HUES48 (cell line): ENCODE measurements around the gene TAOK3.
"Not testable (repeated sequence)": the region's sequence is repeated elsewhere in the genome, so short reads cannot be mapped to it uniquely, and the experiment has no call there.

ENCODE experiments used
- H3K27ac ChIP-seq: one replicate; pipeline ENCODE4 v1.7.0; 2013; ENCODE audit warnings: low read depth, low read length, inconsistent platforms
- H3K27me3 ChIP-seq: 2 replicates; pipeline ENCODE4 v1.6.1; 2013; ENCODE audit warnings: mild to moderate bottlenecking, low read length; ENCODE audit not compliant: control insufficient read depth, insufficient read depth
- H3K36me3 ChIP-seq: 2 replicates; pipeline ENCODE4 v1.6.1; 2013; ENCODE audit warnings: low read length; ENCODE audit not compliant: control insufficient read depth, insufficient read depth
- H3K4me1 ChIP-seq: 2 replicates; pipeline ENCODE4 v1.6.1; 2013; ENCODE audit warnings: mild to moderate bottlenecking, low read length; ENCODE audit not compliant: control insufficient read depth, insufficient read depth
- H3K4me3 ChIP-seq: 2 replicates; pipeline ENCODE4 v1.5.1; 2013; ENCODE audit warnings: mild to moderate bottlenecking, low read depth, low read length
- H3K9ac ChIP-seq: 2 replicates; pipeline ENCODE4 v1.6.1; 2013; ENCODE audit warnings: mild to moderate bottlenecking, low read depth, low read length, moderate library complexity
- H3K9me3 ChIP-seq: 2 replicates; pipeline ENCODE4 v1.6.1; 2013; ENCODE audit warnings: low read length; ENCODE audit not compliant: control insufficient read depth, insufficient read depth

Gene TAOK3

GRCh38 chr12:118355843-118356242 lies 16.9 kb downstream of the TAOK3 start:
- no peak overlapping the region for H3K27ac ChIP-seq
- H3K36me3 ChIP-seq = no peaks in the 10 kb centered on the region
- H3K4me1 ChIP-seq = peaks cover 8% of the 10 kb centered on the region; the same call in 1 of the 2 replicates
- no peak overlapping the region for H3K9ac ChIP-seq
- no peaks in the 10 kb centered on the region for H3K9me3 ChIP-seq
- H3K27me3 ChIP-seq = no peaks in the 10 kb centered on the region
- no peak overlapping the region for H3K4me3 ChIP-seq

- Histone ChIP-seq H3K27me3 (no peaks in the 10 kb centered on the region), H3K4me1 (peaks cover 5% of the 10 kb centered on the region; the same call in 1 of the 2 replicates), H3K27ac (no peak overlapping the region), H3K9me3 (no peaks in the 10 kb centered on the region), H3K9ac (no peak overlapping the region), H3K36me3 (no peaks in the 10 kb centered on the region), H3K4me3 (no peak overlapping the region)
Measured at GRCh38 chr12:118354903-118355302, 17.8 kb downstream of the TAOK3 start.

DNA sequence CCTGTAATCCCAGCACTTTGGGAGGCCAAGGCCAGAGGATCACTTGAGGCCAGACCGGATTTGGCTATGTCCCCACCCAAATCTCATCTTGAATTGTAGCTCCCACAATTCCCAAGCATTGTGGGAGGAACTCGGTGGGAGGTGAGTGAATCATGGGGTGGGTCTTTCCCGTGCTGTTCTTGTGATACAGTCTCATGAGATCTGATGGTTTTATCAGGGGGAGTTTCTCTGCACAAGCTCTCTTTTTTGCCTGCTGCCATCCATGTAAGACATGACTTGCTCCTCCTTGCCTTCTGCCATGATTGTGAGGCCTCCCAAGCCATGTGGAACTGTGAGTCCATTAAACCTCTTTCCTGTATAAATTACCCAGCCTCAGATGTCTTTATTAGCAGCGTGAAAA lies 18.2 kb downstream of the TAOK3 start:
- H3K9me3 ChIP-seq, H3K36me3 ChIP-seq, H3K27ac ChIP-seq, H3K27me3 ChIP-seq, H3K9ac ChIP-seq, H3K4me1 ChIP-seq, H3K4me3 ChIP-seq: not testable (repeated sequence)

GRCh38 chr12:118353721-118354120 lies 19.0 kb downstream of the TAOK3 start:
- H3K27me3 ChIP-seq = no peaks in the 10 kb centered on the region
- H3K27ac ChIP-seq = no peak overlapping the region
- H3K4me1 ChIP-seq = no peaks in the 10 kb centered on the region; the same call in 1 of the 2 replicates
- no peaks in the 10 kb centered on the region for H3K9me3 ChIP-seq
- no peak overlapping the region for H3K9ac ChIP-seq
- no peaks in the 10 kb centered on the region for H3K36me3 ChIP-seq
- H3K4me3 ChIP-seq = no peak overlapping the region

DNA sequence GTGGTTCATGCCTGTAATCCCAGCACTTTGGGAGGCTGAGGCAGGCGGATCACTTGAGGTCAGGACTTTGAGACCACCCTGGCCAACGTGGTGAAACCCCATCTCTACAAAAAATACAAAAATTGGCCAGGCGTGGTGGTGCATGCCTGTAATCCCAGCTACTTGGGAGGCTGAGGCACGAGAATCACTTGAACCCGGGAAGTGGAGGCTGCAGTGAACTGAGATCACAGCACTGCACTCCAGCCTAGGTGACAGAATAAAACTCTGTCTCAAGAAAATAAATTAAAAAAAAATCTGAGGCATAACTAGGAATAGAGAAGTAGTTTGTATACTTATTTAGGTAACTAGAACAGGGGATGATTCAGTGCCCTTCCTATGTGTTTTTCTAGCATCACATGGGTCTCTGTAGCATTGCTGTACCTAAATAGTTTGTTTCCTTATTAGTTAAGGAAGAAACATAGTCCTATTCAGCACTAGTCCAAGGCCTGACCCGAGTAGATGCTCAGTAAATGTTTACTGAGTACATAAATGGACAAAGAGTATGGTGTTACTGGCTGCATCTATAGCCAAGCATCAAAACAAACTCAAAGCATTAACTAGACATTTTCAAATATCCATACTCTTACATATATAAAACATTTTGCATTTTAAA lies 21.7 kb downstream of the TAOK3 start:
- H3K9ac ChIP-seq = no peak overlapping the region
- H3K36me3 ChIP-seq = no peaks in the 10 kb centered on the region
- H3K9me3 ChIP-seq = no peaks in the 10 kb centered on the region
- no peak overlapping the region for H3K4me3 ChIP-seq
- H3K27me3 ChIP-seq = no peaks in the 10 kb centered on the region
- H3K4me1 ChIP-seq = no peaks in the 10 kb centered on the region
- H3K27ac ChIP-seq = no peak overlapping the region

DNA sequence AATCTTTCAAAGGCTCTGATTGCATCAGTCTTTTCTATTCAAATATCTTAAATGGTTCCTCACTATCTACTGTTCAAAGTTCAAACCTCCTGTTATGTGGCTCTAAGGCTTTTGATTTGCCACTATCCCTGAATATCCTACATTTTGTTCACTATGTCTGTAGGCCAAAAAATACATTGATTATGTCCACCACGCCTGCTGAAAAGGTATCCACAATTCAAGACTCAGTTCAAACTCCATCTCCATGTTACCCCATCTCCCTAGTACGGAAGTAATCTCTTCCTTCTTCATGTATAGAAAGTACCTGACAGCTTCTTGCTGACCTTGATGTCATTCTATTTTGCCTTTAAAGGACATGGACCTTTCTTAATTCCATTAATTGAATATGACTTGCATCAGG lies 24.8 kb downstream of the TAOK3 start:
- Histone ChIP-seq H3K9me3 (no peaks in the 10 kb centered on the region), H3K27ac (no peak overlapping the region), H3K4me1 (peaks cover 14% of the 10 kb centered on the region; the same call in 1 of the 2 replicates), H3K9ac (no peak overlapping the region), H3K27me3 (no peaks in the 10 kb centered on the region), H3K4me3 (no peak overlapping the region), H3K36me3 (no peaks in the 10 kb centered on the region)

- Histone ChIP-seq H3K27me3 (no peaks in the 10 kb centered on the region), H3K27ac (no peak overlapping the region), H3K4me1 (peaks cover 14% of the 10 kb centered on the region; the same call in 1 of the 2 replicates), H3K9ac (no peak overlapping the region), H3K9me3 (no peaks in the 10 kb centered on the region), H3K4me3 (no peak overlapping the region), H3K36me3 (no peaks in the 10 kb centered on the region)
Measured at GRCh38 chr12:118346895-118347294, 25.8 kb downstream of the TAOK3 start.

GRCh38 chr12:118345355-118345754 lies 27.4 kb downstream of the TAOK3 start:
- no peak overlapping the region for H3K27ac ChIP-seq
- H3K4me1 ChIP-seq = peaks cover 14% of the 10 kb centered on the region; the same call in 1 of the 2 replicates
- H3K9me3 ChIP-seq = no peaks in the 10 kb centered on the region
- no peak overlapping the region for H3K4me3 ChIP-seq
- H3K27me3 ChIP-seq = no peaks in the 10 kb centered on the region
- H3K36me3 ChIP-seq = no peaks in the 10 kb centered on the region
- no peak overlapping the region for H3K9ac ChIP-seq

GRCh38 chr12:118344829-118345228 lies 27.9 kb downstream of the TAOK3 start:
- Histone ChIP-seq H3K9ac (no peak overlapping the region), H3K27ac (no peak overlapping the region), H3K4me3 (no peak overlapping the region), H3K4me1 (peaks cover 14% of the 10 kb centered on the region; the same call in 1 of the 2 replicates), H3K36me3 (no peaks in the 10 kb centered on the region), H3K9me3 (no peaks in the 10 kb centered on the region), H3K27me3 (no peaks in the 10 kb centered on the region)

DNA sequence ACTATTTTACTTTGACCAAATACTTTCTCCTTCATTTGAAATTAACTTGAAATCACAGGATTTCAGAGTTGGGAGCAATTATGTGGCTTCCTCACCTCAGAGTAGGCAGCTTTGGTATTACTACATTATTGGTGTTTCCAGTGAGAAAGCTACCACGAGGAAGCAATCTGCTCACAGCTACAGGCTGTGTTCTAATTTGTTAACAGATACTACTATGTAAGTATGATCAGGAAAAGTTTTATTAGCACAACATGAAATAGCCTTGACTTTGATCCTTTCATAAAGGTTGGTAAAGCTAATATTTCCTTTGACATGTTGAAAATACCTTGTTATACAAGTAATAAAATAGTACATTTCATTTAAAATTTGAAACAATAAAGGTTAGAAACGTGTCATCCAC lies 30.6 kb downstream of the TAOK3 start:
- Histone ChIP-seq H3K9me3 (no peaks in the 10 kb centered on the region), H3K36me3 (no peaks in the 10 kb centered on the region), H3K9ac (no peak overlapping the region), H3K27me3 (no peaks in the 10 kb centered on the region), H3K4me3 (no peak overlapping the region), H3K4me1 (peaks cover 18% of the 10 kb centered on the region; the same call in 1 of the 2 replicates), H3K27ac (no peak overlapping the region)

GRCh38 chr12:118337194-118337838 lies 35.4 kb downstream of the TAOK3 start:
- Histone ChIP-seq H3K27me3 (no peaks in the 10 kb centered on the region), H3K4me3 (no peak overlapping the region), H3K4me1 (peaks cover 4% of the 10 kb centered on the region; the same call in 1 of the 2 replicates), H3K9ac (no peak overlapping the region), H3K36me3 (no peaks in the 10 kb centered on the region), H3K9me3 (no peaks in the 10 kb centered on the region), H3K27ac (no peak overlapping the region)
